NOMO-1 treated with dmso at 0.1 percent for 144 hours (cell line): Measurements from ENCODE around the gene KCNV2.

Source experiments
- DNase-seq: peaks from one replicate; lab custom pipeline; 2025; ENCODE audit not compliant: unreplicated experiment; lab: John Stamatoyannopoulos, UW

Gene KCNV2

DNA sequence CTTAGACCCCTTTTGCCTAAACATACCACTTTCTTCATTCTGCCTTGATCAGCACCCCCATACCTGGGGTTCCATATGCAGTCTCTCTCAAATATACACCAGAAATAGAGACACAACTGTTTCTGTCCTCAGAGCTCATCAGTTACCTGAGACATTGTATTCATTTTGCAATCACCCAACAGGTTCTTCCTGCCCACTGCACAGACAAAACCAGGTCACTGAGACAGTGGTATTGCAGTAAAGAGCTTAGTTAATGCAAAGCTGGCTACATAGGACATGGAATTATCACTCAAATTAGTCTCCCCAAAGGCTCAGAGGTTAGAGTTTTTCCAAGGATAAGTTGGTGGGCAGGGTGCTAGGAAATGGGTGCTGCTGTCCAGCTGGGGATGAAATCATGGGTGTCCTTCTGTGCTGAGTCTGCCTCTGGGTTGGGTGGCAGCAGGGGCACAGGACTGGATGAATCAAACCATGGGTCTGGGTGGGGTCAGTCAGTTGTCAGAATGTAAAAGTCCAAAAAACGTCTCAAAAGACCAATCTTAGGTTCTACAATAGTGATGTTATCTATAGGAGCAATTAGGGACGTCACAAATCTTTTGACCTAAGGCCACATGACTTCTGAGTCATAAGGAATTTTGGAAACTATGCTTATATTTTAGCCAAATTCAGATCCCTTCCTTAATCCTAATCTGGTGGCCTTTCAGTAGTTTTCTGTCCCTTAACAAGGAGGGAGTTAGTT, 41.0 kb downstream of the KCNV2 start:
- no peak for DNase-seq

DNA sequence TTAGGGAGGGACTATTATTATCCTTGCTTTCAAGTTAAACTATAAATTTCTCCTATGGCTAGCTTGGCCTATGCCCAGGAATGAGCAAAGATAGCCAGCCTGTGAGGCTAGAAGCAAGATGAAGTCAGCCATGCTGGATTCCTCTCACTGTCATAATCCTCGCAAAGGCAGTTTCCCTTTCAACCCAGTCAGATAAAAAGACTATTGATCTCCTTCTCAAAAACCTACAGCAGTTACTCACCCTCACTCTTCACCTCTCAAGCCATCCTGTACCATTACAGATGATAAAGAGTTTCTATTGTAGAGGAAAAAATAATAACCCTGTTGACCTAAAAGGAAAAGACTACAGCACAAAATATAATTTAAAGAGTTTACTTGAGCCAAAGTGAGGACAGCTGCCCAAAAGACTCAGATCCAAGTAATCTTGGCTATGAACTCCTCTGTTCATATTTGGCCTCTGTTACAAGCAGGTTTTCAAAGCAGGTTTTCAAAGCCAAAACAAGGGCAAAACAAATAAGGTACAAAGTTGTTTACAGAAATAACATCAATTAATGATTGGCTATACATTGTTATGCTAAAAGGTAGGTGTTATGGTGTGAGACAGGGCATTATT, 41.7 kb downstream of the KCNV2 start:
- no peak for DNase-seq

DNA sequence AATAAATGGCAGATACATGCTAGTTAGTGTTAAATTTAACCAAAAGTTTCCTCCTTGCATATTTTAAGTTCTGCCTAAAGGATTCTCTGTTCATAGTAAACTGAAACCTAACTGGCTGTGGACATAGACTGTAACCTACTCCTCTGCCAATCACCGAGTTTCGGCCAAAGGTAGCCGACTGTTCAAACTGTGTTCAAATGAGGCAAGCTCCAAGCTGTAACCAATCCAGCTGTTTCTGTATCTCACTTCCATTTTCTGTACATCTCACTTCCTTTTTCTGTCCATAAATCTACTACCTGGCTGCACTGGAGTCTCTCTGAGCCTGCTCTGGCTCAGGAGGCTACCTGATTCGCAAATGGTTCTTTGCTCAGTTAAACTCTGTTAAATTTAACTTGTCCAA, 44.1 kb downstream of the KCNV2 start:
- no peak for DNase-seq

DNA sequence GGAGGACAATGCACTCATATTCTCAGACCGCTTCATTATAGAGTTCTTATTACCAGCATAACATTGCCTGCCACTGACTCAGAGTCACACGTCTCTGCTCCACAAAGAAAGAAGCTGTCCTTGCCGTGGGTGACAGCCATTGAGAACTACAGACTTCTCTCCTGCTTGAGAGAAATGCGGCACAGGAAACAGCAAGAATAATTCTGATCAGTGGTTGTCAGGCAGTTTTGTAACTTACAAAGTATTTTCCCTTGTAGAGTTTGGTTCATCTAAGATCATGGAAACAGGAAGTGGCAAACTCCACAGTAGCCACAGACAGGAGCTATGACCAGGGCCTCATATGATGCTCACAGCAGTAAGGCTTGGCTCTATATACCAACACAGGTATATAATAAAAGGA, 47.0 kb downstream of the KCNV2 start:
- no peak for DNase-seq

DNA sequence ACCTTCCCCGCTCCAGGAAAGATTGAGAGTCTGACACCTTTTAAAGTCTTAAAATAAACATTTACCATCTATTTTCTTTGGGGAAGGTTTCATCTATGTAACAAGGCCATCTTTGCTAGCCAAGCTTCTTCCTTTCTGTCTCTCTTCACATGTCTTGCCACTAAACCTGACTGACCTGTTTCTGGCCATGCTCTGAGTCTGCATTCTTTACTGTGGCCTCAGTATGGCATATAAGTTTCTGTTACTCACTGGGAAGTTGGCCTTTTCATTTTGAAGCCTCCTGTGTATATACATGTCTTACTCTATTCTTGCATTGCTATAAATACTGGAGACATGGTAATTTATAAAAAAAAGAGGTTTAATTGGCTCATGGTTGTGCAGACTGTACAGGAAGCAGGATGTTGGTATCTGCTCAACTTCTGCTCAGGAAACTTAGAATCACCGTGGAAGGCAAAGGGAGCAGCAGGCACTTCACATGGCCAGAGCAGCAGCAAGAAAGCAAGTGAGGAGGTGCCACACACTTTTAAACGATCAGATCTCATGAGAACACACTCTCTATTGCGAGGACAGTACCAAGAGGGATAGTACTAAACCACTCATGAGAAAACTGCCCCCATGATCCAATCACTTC, 48.1 kb downstream of the KCNV2 start:
- no peak for DNase-seq

DNA sequence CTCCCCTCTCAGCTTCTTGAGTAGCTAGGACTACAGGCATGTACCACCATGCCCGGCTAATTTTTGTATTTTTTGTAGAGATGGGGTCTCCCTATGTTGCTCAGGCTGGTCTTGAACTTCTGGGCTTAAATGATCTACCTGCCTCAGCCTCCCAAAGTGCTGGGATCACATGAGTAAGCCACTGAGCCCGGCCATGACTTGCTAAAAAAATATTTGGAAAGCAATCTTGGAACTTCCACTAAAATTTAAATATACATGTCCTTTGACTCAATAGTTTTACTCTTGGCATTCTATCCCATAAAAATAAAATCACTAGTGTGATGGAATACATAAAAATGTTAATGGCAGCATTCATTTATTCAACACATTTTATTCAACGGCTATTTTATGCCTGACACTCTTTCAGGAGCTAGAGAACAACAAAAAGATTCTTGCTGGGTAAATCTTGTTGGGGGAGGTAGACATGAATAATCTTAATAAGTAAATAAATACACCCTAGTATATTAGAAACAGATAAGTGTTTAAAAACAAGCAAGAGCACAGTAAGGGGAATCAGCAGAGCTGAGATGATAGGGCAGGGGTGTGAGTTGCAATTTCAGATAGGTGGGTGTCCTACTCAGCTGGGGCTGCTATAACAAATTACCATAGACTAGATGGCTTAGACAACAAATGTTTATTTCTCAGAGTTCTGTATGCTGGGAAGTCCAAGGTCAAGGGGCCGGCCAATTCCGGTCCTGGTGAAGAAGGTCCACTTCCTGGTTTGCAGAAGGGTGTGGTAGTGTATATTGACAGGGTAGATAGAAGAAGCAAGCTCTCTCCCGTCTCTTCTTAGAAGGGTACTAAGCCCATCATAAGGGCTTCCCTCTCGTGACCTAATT, 50.7 kb downstream of the KCNV2 start:
- DNase-seq, result no peak

DNA sequence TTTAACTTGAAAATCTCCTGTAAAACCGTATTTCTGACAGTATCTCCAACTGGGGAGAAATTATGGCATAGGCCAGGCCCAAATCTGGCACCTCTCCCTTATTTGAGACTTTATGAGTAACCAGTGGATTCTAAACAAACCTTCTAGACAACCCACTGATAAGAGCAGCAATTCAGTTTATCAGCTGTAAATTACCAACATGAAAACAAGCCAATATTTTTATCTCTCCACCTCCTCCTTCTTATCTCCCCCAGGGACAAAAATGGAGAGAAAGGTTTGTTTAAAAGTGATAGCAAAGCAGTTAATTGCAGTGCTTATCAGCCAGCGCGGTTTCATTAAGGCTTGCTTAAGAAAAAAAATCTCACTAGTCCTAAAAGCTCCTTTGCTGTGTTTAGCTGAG, 53.8 kb downstream of the KCNV2 start:
- DNase-seq, result no peak

DNA sequence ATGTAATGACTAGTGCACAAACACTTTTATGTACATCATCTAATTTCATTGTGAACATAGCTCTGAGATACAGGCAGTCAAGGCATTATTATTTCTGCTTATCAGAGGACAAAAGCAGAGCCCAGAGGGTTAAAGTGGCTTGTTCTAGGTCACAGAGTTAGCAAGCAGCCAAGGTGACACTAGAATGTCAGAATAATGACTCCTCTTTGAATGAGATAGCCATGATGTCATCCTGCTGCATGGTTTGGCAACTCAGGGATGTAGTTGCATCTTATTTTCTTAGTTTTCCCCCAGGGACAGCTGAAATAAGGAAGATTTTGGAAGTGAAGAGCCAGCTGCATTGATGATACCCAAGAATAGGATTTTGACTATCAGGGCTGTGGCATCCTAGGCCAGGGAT, 54.4 kb downstream of the KCNV2 start:
- DNase-seq, result no peak

DNA sequence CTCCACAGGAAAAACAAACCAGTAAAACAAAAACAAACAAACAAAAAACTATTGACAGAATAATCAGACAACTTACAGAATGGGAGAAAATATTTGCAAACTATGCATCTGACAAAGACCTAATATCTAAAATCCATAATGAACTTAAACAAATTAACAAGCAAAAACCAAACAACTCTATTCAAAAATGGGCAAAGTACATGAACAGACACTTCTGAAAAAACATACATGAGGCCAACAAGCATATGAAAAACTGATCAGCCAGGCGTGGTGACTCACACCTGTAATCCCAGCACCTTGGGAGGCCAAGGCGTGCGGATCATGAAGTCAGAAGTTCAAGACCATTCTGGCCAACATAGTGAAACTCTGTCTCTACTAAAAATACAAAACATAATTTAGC, 60.1 kb downstream of the KCNV2 start:
- DNase-seq, result no peak

DNA sequence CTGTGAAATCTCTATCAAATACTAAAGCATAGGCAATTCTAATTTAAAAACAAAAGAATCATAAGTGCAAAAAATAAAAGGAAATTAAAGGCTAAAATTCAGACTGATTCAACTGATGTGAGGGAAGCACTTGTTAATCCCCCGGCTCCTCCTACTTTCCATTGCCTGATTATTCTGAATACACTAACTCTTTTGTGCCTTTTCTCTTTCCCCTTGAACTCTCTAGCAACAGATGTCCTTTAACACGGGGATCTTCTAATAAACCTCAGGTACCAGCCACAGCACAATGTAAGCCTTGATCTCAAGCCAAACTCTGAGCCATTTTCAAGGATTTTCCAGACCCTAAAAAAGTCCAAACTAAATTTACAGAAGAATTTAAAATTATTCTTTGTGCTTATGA, 61.5 kb downstream of the KCNV2 start:
- DNase-seq, result no peak
